Adrenal gland (tissue), 5 donors: ENCODE measurements around the gene CEACAM21.

ENCODE experiments used
- CTCF ChIP-seq, 6 experiments: fragments of 450-650 bp in 4 of 6; fragments of 200-600 bp in 2 of 6; sonication (generic) in 1 of 6; IDR thresholded peaks; 1 replicate in 5 of 6; 2 replicates in 1 of 6; pipeline versions ENCODE4 v1.5.1 to v1.8.0; 2016 to 2021; ENCODE audit warnings: antibody characterized with exemption in 6 of 6, mild to moderate bottlenecking in 2 of 6, moderate library complexity in 1 of 6
- POLR2A ChIP-seq, 2 donors: fragments of 450-650 bp; IDR thresholded peaks; one replicate each; pipeline ENCODE4 v1.6.1; 2017; ENCODE audit warnings: antibody characterized with exemption in 2 of 2, mild to moderate bottlenecking in 2 of 2, moderate library complexity in 1 of 2
- donor health status: DM: no; HTN: no; CAD: no.

GRCh38 chr19:41578886-41579285, 2.9 kb downstream of the CEACAM21 start:
- no peak for TF ChIP-seq CTCF (IDR thresholded peaks at IDR 0.05)
- TF ChIP-seq POLR2A (IDR thresholded peaks at IDR 0.05), result no peak
